ENCODE data around the gene IGSF23.
"Not testable (repeated sequence)": the region's sequence is repeated elsewhere in the genome, so short reads cannot be mapped to it uniquely, and the experiment has no call there.

DNA sequence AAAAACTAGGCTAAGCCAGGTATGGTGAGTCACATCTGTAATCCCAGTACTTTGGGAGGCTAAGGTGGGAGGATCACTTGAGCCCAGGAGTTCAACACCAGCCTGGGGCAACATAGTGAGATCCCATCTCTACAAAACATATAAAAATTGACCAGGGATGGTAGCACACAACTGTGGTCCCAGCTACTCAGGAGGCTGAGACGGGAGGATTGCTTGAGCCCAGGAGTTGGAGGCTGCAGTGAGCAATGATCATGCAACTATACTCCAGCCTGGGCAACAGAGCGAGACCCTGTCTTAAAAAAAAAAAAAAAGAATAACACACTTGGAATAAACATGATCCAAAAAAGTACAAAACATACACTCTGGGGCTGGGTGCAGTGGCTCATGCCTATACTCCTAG is 56.7 kb downstream of the IGSF23 start:
- TF ChIP-seq, protein P1, sequence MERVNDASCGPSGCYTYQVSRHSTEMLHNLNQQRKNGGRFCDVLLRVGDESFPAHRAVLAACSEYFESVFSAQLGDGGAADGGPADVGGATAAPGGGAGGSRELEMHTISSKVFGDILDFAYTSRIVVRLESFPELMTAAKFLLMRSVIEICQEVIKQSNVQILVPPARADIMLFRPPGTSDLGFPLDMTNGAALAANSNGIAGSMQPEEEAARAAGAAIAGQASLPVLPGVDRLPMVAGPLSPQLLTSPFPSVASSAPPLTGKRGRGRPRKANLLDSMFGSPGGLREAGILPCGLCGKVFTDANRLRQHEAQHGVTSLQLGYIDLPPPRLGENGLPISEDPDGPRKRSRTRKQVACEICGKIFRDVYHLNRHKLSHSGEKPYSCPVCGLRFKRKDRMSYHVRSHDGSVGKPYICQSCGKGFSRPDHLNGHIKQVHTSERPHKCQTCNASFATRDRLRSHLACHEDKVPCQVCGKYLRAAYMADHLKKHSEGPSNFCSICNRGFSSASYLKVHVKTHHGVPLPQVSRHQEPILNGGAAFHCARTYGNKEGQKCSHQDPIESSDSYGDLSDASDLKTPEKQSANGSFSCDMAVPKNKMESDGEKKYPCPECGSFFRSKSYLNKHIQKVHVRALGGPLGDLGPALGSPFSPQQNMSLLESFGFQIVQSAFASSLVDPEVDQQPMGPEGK (CRISPR knock-in tag; IDR thresholded peaks at IDR 0.05; ENCODE audit: borderline replicate concordance) = not testable (repeated sequence)
- not testable (repeated sequence) for TF ChIP-seq BACH2 (CRISPR knock-in tag; IDR thresholded peaks at IDR 0.05; ENCODE audit: borderline replicate concordance); RARB (CRISPR knock-in tag; IDR thresholded peaks at IDR 0.05); OSR1 (CRISPR knock-in tag; IDR thresholded peaks at IDR 0.05); ZFP3 (CRISPR knock-in tag; IDR thresholded peaks at IDR 0.05); ARNTL (CRISPR knock-in tag; IDR thresholded peaks at IDR 0.05; ENCODE audit: borderline replicate concordance, low read depth); ZFP30 (CRISPR knock-in tag; IDR thresholded peaks at IDR 0.05); SNAI2 (CRISPR knock-in tag; IDR thresholded peaks at IDR 0.05); ZNF8 (CRISPR knock-in tag; IDR thresholded peaks at IDR 0.05); ZC3H10 (CRISPR knock-in tag; IDR thresholded peaks at IDR 0.05); ZNF565 (CRISPR knock-in tag; conservative IDR thresholded peaks at IDR 0.05; ENCODE audit: low read depth)
- TF ChIP-seq, protein P2, sequence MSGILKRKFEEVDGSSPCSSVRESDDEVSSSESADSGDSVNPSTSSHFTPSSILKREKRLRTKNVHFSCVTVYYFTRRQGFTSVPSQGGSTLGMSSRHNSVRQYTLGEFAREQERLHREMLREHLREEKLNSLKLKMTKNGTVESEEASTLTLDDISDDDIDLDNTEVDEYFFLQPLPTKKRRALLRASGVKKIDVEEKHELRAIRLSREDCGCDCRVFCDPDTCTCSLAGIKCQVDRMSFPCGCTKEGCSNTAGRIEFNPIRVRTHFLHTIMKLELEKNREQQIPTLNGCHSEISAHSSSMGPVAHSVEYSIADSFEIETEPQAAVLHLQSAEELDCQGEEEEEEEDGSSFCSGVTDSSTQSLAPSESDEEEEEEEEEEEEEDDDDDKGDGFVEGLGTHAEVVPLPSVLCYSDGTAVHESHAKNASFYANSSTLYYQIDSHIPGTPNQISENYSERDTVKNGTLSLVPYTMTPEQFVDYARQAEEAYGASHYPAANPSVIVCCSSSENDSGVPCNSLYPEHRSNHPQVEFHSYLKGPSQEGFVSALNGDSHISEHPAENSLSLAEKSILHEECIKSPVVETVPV (CRISPR knock-in tag; IDR thresholded peaks at IDR 0.05) = not testable (repeated sequence)
- TF ChIP-seq, protein P3, sequence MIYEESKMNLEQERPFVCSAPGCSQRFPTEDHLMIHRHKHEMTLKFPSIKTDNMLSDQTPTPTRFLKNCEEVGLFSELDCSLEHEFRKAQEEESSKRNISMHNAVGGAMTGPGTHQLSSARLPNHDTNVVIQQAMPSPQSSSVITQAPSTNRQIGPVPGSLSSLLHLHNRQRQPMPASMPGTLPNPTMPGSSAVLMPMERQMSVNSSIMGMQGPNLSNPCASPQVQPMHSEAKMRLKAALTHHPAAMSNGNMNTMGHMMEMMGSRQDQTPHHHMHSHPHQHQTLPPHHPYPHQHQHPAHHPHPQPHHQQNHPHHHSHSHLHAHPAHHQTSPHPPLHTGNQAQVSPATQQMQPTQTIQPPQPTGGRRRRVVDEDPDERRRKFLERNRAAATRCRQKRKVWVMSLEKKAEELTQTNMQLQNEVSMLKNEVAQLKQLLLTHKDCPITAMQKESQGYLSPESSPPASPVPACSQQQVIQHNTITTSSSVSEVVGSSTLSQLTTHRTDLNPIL (CRISPR knock-in tag; IDR thresholded peaks at IDR 0.05; ENCODE audit: low read depth) = not testable (repeated sequence)

All from SK-N-SH treated with all-trans-retinoic acid at 6 μM for 48 hours (cell line).